HepG2 (cell line): Measurements from ENCODE around the gene CAPN3. TPM values are rescaled to one million over a fixed set of nuclear protein-coding genes. Genes with fewer than 3 reads are reported as not detected.
A peak's percentile ranks its signal among the peaks of the same experiment; 100 is the strongest.

Experiments
- ATAC-seq: fragments of 200-7000 bp; cut with Tn5 transposase; 3 replicates; pipeline ENCODE4 v1.9.1; 2020; ENCODE audit warnings: mild to moderate bottlenecking, moderate library complexity
- Bru-seq: library from RNA; stranded (reverse); fragments of 400-500 nt; gene quantifications from one replicate; lab custom pipeline; 2021; lab: Mats Ljungman, UMichigan
- BruChase-seq, 2 experiments: library from RNA; stranded (reverse); fragments of 400-500 nt; gene quantifications; one replicate each; lab custom pipeline; 2021; lab: Mats Ljungman, UMichigan
- BruUV-seq: library from RNA; stranded (reverse); fragments of 400-500 nt; replicated peaks from 2 replicates; lab custom pipeline; 2021; lab: Mats Ljungman, UMichigan
- CTCF ChIA-PET: fragments of 300-600 bp; formaldehyde crosslinking; extraction: SDS; loops from one replicate; lab custom pipeline; 2021; ENCODE audit warnings: low total read pairs, inconsistent platforms, low intra/inter-chr PET ratio; lab: Yijun Ruan, JAX
- POLR2A ChIA-PET: fragments of 350-600 bp; sonication (Branson Sonifier 250); formaldehyde crosslinking; loops from one replicate; lab custom pipeline; 2020; ENCODE audit warnings: antibody characterized with exemption, inconsistent platforms; lab: Yijun Ruan, JAX
- DNase-seq: peaks from one replicate; pipeline ENCODE4 v3.0.0-alpha.2; 2015; ENCODE audit warnings: low spot score
- FAIRE-seq: peaks from 3 replicates; lab custom pipeline; 2011; peaks lifted over from hg19 to GRCh38; lab: Jason Lieb, UNC
- H2AFZ ChIP-seq: one replicate; pipeline ENCODE4 v1.6.1; 2011; ENCODE audit warnings: low read length, inconsistent platforms
- H3K27ac ChIP-seq: fragments of 300-600 bp; 3 replicates; pipeline ENCODE4 v1.8.0; 2011; ENCODE audit warnings: mixed run types, mild to moderate bottlenecking, mixed read lengths, low read length, inconsistent platforms; ENCODE audit not compliant: insufficient read depth; ENCODE audit errors: extremely low read length
- H3K27me3 ChIP-seq, 2 experiments: fragments of 200-600 bp in 1 of 2; 2 replicates in 1 of 2; 3 replicates in 1 of 2; pipeline versions ENCODE4 v1.6.0 to v1.8.0; 2011; ENCODE audit warnings: low read length in 2 of 2, mild to moderate bottlenecking in 2 of 2, moderate library complexity in 2 of 2, inconsistent platforms in 1 of 2; ENCODE audit not compliant: insufficient read depth in 2 of 2, control insufficient read depth in 1 of 2
- H3K36me3 ChIP-seq, 2 experiments: fragments of 200-600 bp in 1 of 2; replicated peaks in 1 of 2; 2 replicates in 1 of 2; 3 replicates in 1 of 2; pipeline versions ENCODE4 v1.5.1 to v1.8.0; 2011; ENCODE audit warnings: low read length in 2 of 2, inconsistent platforms in 1 of 2; ENCODE audit not compliant: insufficient read depth in 2 of 2, control insufficient read depth in 1 of 2
- H3K4me1 ChIP-seq: 2 replicates; pipeline ENCODE4 v1.5.1; 2012; ENCODE audit warnings: low read length, inconsistent platforms; ENCODE audit not compliant: insufficient read depth
- H3K4me2 ChIP-seq: 2 replicates; pipeline ENCODE4 v1.6.0; 2011; ENCODE audit warnings: low read depth, low read length, inconsistent platforms
- H3K4me3 ChIP-seq, 3 experiments: fragments of 200-600 bp in 1 of 3; sonication (generic), shearing (Covaris generic) in 1 of 3; replicated peaks in 1 of 3; 2 replicates each; pipeline ENCODE4 v1.5.1; 2011 to 2016; ENCODE audit warnings: low read length in 3 of 3, inconsistent platforms in 2 of 3, low read depth in 2 of 3, mild to moderate bottlenecking in 2 of 3, control low read depth in 1 of 3, mixed read lengths in 1 of 3; ENCODE audit not compliant: insufficient read depth in 1 of 3
- H3K79me2 ChIP-seq: one replicate; pipeline ENCODE4 v1.6.1; 2011; ENCODE audit warnings: low read length, inconsistent platforms; ENCODE audit not compliant: insufficient read depth
- H3K9ac ChIP-seq: 2 replicates; pipeline ENCODE4 v1.6.0; 2011; ENCODE audit warnings: mild to moderate bottlenecking, low read depth, low read length, inconsistent platforms; ENCODE audit not compliant: insufficient read depth
- H3K9me3 ChIP-seq: 2 replicates; pipeline ENCODE4 v1.5.1; 2012; ENCODE audit warnings: mild to moderate bottlenecking, low read length
- H4K20me1 ChIP-seq: 2 replicates; pipeline ENCODE4 v1.6.0; 2011; ENCODE audit warnings: inconsistent platforms, mild to moderate bottlenecking, low read length, moderate library complexity; ENCODE audit not compliant: insufficient read depth
- EEA1 ChIP-seq: sonication (generic); formaldehyde crosslinking; IDR thresholded peaks from 2 replicates; pipeline ENCODE4 v1.5.1; 2020; ENCODE audit warnings: mild to moderate bottlenecking, missing genetic modification reagents, borderline replicate concordance
- FOXO1 ChIP-seq: sonication (generic); formaldehyde crosslinking; IDR thresholded peaks from 2 replicates; pipeline ENCODE4 v1.4.0; 2020; ENCODE audit warnings: missing genetic modification reagents
- XRCC5 ChIP-seq: fragments of 200-400 bp; formaldehyde crosslinking; optimal IDR thresholded peaks from 2 replicates; pipeline ENCODE3; 2017; ENCODE audit warnings: mild to moderate bottlenecking, low read length
- ZBTB34 ChIP-seq: sonication (generic); formaldehyde crosslinking; IDR thresholded peaks from 2 replicates; pipeline ENCODE4 v1.8.0; 2022; ENCODE audit warnings: mild to moderate bottlenecking, missing genetic modification reagents
- ZBTB4 ChIP-seq: sonication (generic); formaldehyde crosslinking; IDR thresholded peaks from 2 replicates; pipeline ENCODE4 v1.4.0; 2020; ENCODE audit warnings: missing genetic modification reagents, mild to moderate bottlenecking, borderline replicate concordance
- ZNF10 ChIP-seq: sonication (generic); formaldehyde crosslinking; IDR thresholded peaks from 2 replicates; pipeline ENCODE4 v1.4.0; 2020; ENCODE audit warnings: mild to moderate bottlenecking, low read depth, missing genetic modification reagents, borderline replicate concordance
- ZNF839 ChIP-seq: sonication (generic); formaldehyde crosslinking; IDR thresholded peaks from 2 replicates; pipeline ENCODE4 v1.4.0; 2020; ENCODE audit warnings: missing genetic modification reagents, mild to moderate bottlenecking, borderline replicate concordance
- WGBS: methylation state at CpG from one replicate; pipeline ENCODE4 v1.1.6; 2017; ENCODE audit warnings: low lambda C conversion rate; 5-methylcytosine and 5-hydroxymethylcytosine counted together
- in situ Hi-C: cut with HindIII; loops from 2 replicates; pipeline ENCODE4 v1.10.0; 2017; ENCODE audit warnings: low pct_unique_long_range_greater_than_20kb; ENCODE audit not compliant: extremely low pct_ligation_motif_present
- intact Hi-C: fragments of 100-400 bp; cut with micrococcal nuclease; formaldehyde crosslinking; loops from one replicate; pipeline ENCODE4 v1.10.0; 2022; ENCODE audit not compliant: unreplicated experiment
- long read RNA-seq, 2 experiments: library from RNA in 1 of 2; library from polyadenylated mRNA in 1 of 2; stranded (forward) in 1 of 2; unstranded in 1 of 2; transcript quantifications; one replicate each; pipeline ENCODE4 v2.0.0, GENCODE V29; 2019 to 2022
- polyA minus RNA-seq, 3 experiments: library from RNA; depleted of rRNA, polyadenylated mRNA; stranded (reverse); fragments of >200 nt; gene quantifications; 2 replicates each; pipeline ENCODE4 v1.2.3, GENCODE V29; 2011; ENCODE audit warnings: low replicate concordance in 1 of 3
- polyA plus RNA-seq, 8 experiments: library from polyadenylated mRNA; depleted of rRNA in 3 of 8; stranded (reverse) in 7 of 8; unstranded in 1 of 8; fragments of >200 nt; fragmentation: Illumina TruSeq in 4 of 8; extraction: Trizol in 4 of 8; gene quantifications; 2 replicates each; pipeline versions ENCODE4 v1.2.1 to v1.2.3, GENCODE V29; 2011 to 2016; ENCODE audit warnings: low read depth in 4 of 8, missing spikeins in 1 of 8, mixed read lengths in 1 of 8; ENCODE audit not compliant: insufficient read depth in 1 of 8
- total RNA-seq, 5 experiments: library from RNA; depleted of rRNA; stranded (reverse); fragments of >200 nt; fragmentation: Illumina TruSeq; extraction: Trizol; gene quantifications; 2 replicates each; pipeline ENCODE4 v1.2.3, GENCODE V29; 2016; ENCODE audit warnings: low read depth in 1 of 5

CAPN3 gene
- total RNA-seq (2016; rRNA removed; fragmentation: Illumina TruSeq; extraction: Trizol) (0.90 and 1.3 TPM in 2 replicates), polyA plus RNA-seq (2011; rRNA removed) (3.7 and 4.6 TPM in 2 replicates), polyA minus RNA-seq (2011; rRNA and poly(A)+ RNA removed; ENCODE audit: low replicate concordance) (1.6 and 2.5 TPM in 2 replicates), Bru-seq, nascent RNA (percentile 45 among the genes with signal in this experiment), BruChase-seq, experiment 1, labeled RNA remaining after a 6-hour chase (percentile 56 among the genes with signal in this experiment), BruChase-seq, experiment 2, labeled RNA remaining after a 2-hour chase (percentile 54 among the genes with signal in this experiment)
- total RNA-seq (2016; cell fraction: cytosol; rRNA removed; fragmentation: Illumina TruSeq; extraction: Trizol; ENCODE audit: low read depth), result 0.51 and 0.71 TPM in 2 replicates
- 0.61 and 1.3 TPM in 2 replicates for total RNA-seq (2016; cell fraction: insoluble cytoplasmic fraction; rRNA removed; fragmentation: Illumina TruSeq; extraction: Trizol)
- total RNA-seq (2016; cell fraction: membrane; rRNA removed; fragmentation: Illumina TruSeq; extraction: Trizol), result 1.4 TPM in 2 replicates
- total RNA-seq (2016; cell fraction: nucleus; rRNA removed; fragmentation: Illumina TruSeq; extraction: Trizol), result 1.7 and 2.9 TPM in 2 replicates
- polyA plus RNA-seq (2011; cell fraction: cytosol; rRNA removed), result 2.0 and 3.1 TPM in 2 replicates
- 15.5 and 18.2 TPM in 2 replicates for polyA plus RNA-seq (2011; cell fraction: nucleus; rRNA removed)
- polyA plus RNA-seq (2012), result 1.5 and 2.8 TPM in 2 replicates
- 0.97 and 0.99 TPM in 2 replicates for polyA plus RNA-seq (2016; cell fraction: cytosol; fragmentation: Illumina TruSeq; extraction: Trizol; ENCODE audit: low read depth)
- polyA plus RNA-seq (2016; cell fraction: insoluble cytoplasmic fraction; fragmentation: Illumina TruSeq; extraction: Trizol; ENCODE audit: low read depth), result 1.1 and 2.3 TPM in 2 replicates
- polyA plus RNA-seq (2016; cell fraction: membrane; fragmentation: Illumina TruSeq; extraction: Trizol; ENCODE audit: low read depth), result 0.72 and 1.1 TPM in 2 replicates
- 3.9 and 5.1 TPM in 2 replicates for polyA plus RNA-seq (2016; cell fraction: nucleus; fragmentation: Illumina TruSeq; extraction: Trizol; ENCODE audit: insufficient read depth, low read depth)
- 0.79 and 1.1 TPM in 2 replicates for polyA minus RNA-seq (2011; cell fraction: cytosol; rRNA and poly(A)+ RNA removed)
- 1.6 and 2.1 TPM in 2 replicates for polyA minus RNA-seq (2011; cell fraction: nucleus; rRNA and poly(A)+ RNA removed)
- long read RNA-seq, experiment 1, result 0 reads
- long read RNA-seq, experiment 2, partial matches to known transcripts, result 1 of 1 reads
- long read RNA-seq, experiment 2, other reads (novel, unspliced or antisense), result 0 of 1 reads

- no peak within 1 kb of the TSS for H3K9ac ChIP-seq
- in situ Hi-C loops, result no loop called here
- no peaks in the 10 kb centered on the region for H3K27me3 ChIP-seq
- DNase-seq (no peak), FAIRE-seq (no peak), ATAC-seq (no peak)
- intact Hi-C loops, result no loop called here
- ChIA-PET POLR2A (no interaction called here), CTCF (no interaction called here)
- no peaks in the 10 kb centered on the region for H3K4me1 ChIP-seq
- H3K36me3 ChIP-seq, result no peaks in the 10 kb centered on the region
- H3K4me3 ChIP-seq, result no peak within 1 kb of the TSS
- H2AFZ ChIP-seq, result no peak within 1 kb of the TSS
- H4K20me1 ChIP-seq, result no peaks in the 10 kb centered on the region
- no TSS peak for BruUV-seq
- no peak within 1 kb of the TSS for H3K27ac ChIP-seq
- H3K9me3 ChIP-seq, result no peaks in the 10 kb centered on the region
- no peak within 1 kb of the TSS for H3K4me2 ChIP-seq
- H3K79me2 ChIP-seq, result no peaks in the 10 kb centered on the region
- WGBS, result 79% methylated on average over 1 of the region's 1 CpG
- no peak for TF ChIP-seq ZBTB4 (CRISPR knock-in tag)
- TF ChIP-seq XRCC5, result no peak
- no peak for TF ChIP-seq FOXO1
- no peak for TF ChIP-seq EEA1 (CRISPR knock-in tag)
- no peak for TF ChIP-seq ZBTB34 (CRISPR knock-in tag)
- no peak for TF ChIP-seq ZNF839 (CRISPR knock-in tag)
- TF ChIP-seq ZNF10 (CRISPR knock-in tag), result no peak
Observed at GRCh38 chr15:42359249-42359648, at the start of gene CAPN3. CAPN3 (plus strand) TSS chr15:42359501; CDS start chr15:42359806, 305 bp downstream.
